ENCODE measurements around the gene GPR21. TPM values are rescaled to one million over a fixed set of nuclear protein-coding genes. Genes with fewer than 3 reads are reported as not detected.

The GPR21 gene
- polyA plus RNA-seq, 3 donors = 0.40 to 0.49 TPM; not detected in 1

GRCh38 chr9:123062351-123063176 is 29.1 kb downstream of the GPR21 start:
- no peak for DNase-seq (ENCODE audit: low read depth in 3 of 3, low spot score in 2 of 3)

- no peak for DNase-seq (ENCODE audit: low read depth in 3 of 3, low spot score in 2 of 3)
Measured at GRCh38 chr9:123063177-123063598, 29.7 kb downstream of the GPR21 start.

- no peak for DNase-seq (ENCODE audit: low read depth in 3 of 3, low spot score in 2 of 3)
Measured at GRCh38 chr9:123063896-123064295, 30.4 kb downstream of the GPR21 start.

- no peak for DNase-seq (ENCODE audit: low read depth in 3 of 3, low spot score in 2 of 3)
Measured at GRCh38 chr9:123064716-123065115, 31.2 kb downstream of the GPR21 start.

- no peak for DNase-seq (ENCODE audit: low read depth in 3 of 3, low spot score in 2 of 3)
Measured at GRCh38 chr9:123065196-123065595, 31.7 kb downstream of the GPR21 start.

GRCh38 chr9:123067136-123067535 is 33.7 kb downstream of the GPR21 start:
- DNase-seq (ENCODE audit: low read depth in 3 of 3, low spot score in 2 of 3) = no peak

GRCh38 chr9:123069010-123069481 is 35.6 kb downstream of the GPR21 start:
- DNase-seq (ENCODE audit: low read depth in 3 of 3, low spot score in 2 of 3) = no peak

- DNase-seq (ENCODE audit: low read depth in 3 of 3, low spot score in 2 of 3) = no peak
Measured at GRCh38 chr9:123070198-123070597, 36.7 kb downstream of the GPR21 start.

- no peak for DNase-seq (ENCODE audit: low read depth in 3 of 3, low spot score in 2 of 3)
Measured at GRCh38 chr9:123072407-123072995, 39.0 kb downstream of the GPR21 start.

GRCh38 chr9:123073441-123073840 is 40.0 kb downstream of the GPR21 start:
- DNase-seq (ENCODE audit: low read depth in 3 of 3, low spot score in 2 of 3) = no peak

GRCh38 chr9:123073991-123074422 is 40.5 kb downstream of the GPR21 start:
- DNase-seq (ENCODE audit: low read depth in 3 of 3, low spot score in 2 of 3) = no peak

- no peak for DNase-seq (ENCODE audit: low read depth in 3 of 3, low spot score in 2 of 3)
Measured at GRCh38 chr9:123074628-123075027, 41.2 kb downstream of the GPR21 start.

GRCh38 chr9:123080444-123080843 is 47.0 kb downstream of the GPR21 start:
- DNase-seq (ENCODE audit: low read depth in 3 of 3, low spot score in 2 of 3) = no peak

GRCh38 chr9:123081824-123082223 is 48.4 kb downstream of the GPR21 start:
- peak in 1 of 3 donors; percentile 32 for DNase-seq (ENCODE audit: low read depth in 3 of 3, low spot score in 2 of 3)

- no peak for DNase-seq (ENCODE audit: low read depth in 3 of 3, low spot score in 2 of 3)
Measured at GRCh38 chr9:123083680-123084079, 50.2 kb downstream of the GPR21 start.

- no peak for DNase-seq (ENCODE audit: low read depth in 3 of 3, low spot score in 2 of 3)
Measured at GRCh38 chr9:123084256-123084655, 50.8 kb downstream of the GPR21 start.

Other genes starting within 250 kb of the GPR21 start
- gene OR5C1, start 244.7 kb upstream of the GPR21 start, polyA plus RNA-seq (ENCODE audit: insufficient read length in 3 of 3) = not detected
- gene OR1K1, start 233.5 kb upstream of the GPR21 start, polyA plus RNA-seq (ENCODE audit: insufficient read length in 3 of 3) = not detected
- 10 to 100 TPM; 33.9 to 38.2 (median 37.3) TPM for gene PDCL, start 205.1 kb upstream of the GPR21 start, polyA plus RNA-seq (ENCODE audit: insufficient read length in 3 of 3)
- 10 to 100 TPM; 40.5 to 46.9 (median 45.7) TPM for gene RC3H2, start 128.3 kb upstream of the GPR21 start, polyA plus RNA-seq (ENCODE audit: insufficient read length in 3 of 3)
- gene ZBTB6, start 120.3 kb upstream of the GPR21 start, polyA plus RNA-seq (ENCODE audit: insufficient read length in 3 of 3) = 10 to 100 TPM; 14.1 to 15.9 (median 14.3) TPM
- gene ZBTB26, start 102.2 kb upstream of the GPR21 start, polyA plus RNA-seq (ENCODE audit: insufficient read length in 3 of 3) = 10 to 100 TPM; 20.8 to 23.2 (median 22.7) TPM
- 10 to 100 TPM; 56.5 to 61.9 (median 60.3) TPM for gene RABGAP1, start 92.6 kb upstream of the GPR21 start, polyA plus RNA-seq (ENCODE audit: insufficient read length in 3 of 3)
- 10 to 100 TPM; 48.1 to 51.9 (median 51.1) TPM for gene STRBP, start 234.9 kb downstream of the GPR21 start, polyA plus RNA-seq (ENCODE audit: insufficient read length in 3 of 3)

Data from right renal cortex interstitium (tissue), 3 donors.